ENCODE results near the gene ERI3.

Gene ERI3

DNA sequence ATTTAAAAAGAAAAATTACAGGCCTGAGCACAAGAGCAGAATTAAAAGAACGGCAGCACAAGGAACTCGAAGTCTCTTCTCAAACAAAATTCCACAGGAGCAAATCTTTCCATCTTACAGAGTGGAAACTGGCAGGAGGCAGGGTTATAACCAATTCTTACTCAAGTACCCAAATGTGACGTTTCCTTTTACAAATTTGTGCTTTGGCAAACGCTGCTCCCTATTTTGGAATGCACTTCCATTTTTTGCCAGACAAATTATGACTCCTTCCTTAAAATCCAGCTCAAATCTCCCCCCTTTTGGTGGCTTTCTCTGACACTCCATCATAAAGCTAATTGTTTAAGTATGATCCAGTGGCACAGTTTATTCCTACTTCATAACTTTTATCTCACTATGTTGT lies 7.8 kb downstream of the ERI3 start:
- no peak for DNase-seq (ENCODE audit: low spot score)

DNA sequence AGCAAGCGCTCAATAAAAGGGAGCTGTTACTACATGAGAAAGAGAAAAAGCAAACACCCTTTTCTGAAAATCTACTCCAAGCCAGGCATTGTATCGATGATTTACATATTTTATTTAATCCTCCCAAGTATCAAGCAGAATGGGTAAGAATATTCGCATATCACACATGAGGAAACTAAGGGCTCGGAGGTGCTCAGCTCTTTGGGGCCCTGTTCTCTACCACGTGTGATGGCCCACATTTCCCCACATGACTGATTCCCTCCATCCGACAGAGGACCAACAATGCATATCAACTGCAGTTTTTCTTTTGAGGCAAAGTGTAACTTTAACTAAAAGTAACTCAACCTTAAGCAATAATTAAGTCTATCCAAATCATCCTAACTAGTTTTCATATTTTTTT lies 8.2 kb downstream of the ERI3 start:
- no peak for DNase-seq (ENCODE audit: low spot score)
- TF ChIP-seq, protein P1, sequence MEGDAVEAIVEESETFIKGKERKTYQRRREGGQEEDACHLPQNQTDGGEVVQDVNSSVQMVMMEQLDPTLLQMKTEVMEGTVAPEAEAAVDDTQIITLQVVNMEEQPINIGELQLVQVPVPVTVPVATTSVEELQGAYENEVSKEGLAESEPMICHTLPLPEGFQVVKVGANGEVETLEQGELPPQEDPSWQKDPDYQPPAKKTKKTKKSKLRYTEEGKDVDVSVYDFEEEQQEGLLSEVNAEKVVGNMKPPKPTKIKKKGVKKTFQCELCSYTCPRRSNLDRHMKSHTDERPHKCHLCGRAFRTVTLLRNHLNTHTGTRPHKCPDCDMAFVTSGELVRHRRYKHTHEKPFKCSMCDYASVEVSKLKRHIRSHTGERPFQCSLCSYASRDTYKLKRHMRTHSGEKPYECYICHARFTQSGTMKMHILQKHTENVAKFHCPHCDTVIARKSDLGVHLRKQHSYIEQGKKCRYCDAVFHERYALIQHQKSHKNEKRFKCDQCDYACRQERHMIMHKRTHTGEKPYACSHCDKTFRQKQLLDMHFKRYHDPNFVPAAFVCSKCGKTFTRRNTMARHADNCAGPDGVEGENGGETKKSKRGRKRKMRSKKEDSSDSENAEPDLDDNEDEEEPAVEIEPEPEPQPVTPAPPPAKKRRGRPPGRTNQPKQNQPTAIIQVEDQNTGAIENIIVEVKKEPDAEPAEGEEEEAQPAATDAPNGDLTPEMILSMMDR (IDR thresholded peaks at IDR 0.05; ENCODE audit: extremely low read depth, missing control alignments), result no peak

More for the DNA sequence above, 7.8 kb downstream of the ERI3 start:
- TF ChIP-seq, protein P1 (IDR thresholded peaks at IDR 0.05; ENCODE audit: extremely low read depth, missing control alignments), result no peak

DNA sequence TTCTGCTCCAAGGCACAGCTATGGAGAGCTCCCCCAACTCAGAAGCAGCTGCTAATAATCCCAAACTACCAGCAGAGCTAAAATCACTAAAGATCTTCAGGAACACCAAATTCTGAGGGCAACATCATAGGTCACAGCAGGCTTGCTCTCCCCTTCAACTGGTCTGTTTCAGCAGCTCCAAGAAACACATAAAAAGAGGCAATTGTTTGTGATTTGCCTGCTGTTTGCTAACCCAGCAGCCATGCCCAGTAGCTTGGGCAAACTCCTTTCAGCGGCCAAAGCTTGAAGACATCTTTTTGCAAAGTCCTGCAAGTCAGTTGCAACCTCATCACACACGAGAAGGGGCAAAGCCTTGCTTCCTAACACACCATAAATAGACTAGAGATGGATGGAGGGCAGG lies 8.9 kb downstream of the ERI3 start:
- no peak for DNase-seq (ENCODE audit: low spot score)
- TF ChIP-seq, protein P1 (IDR thresholded peaks at IDR 0.05; ENCODE audit: extremely low read depth, missing control alignments), result no peak

DNA sequence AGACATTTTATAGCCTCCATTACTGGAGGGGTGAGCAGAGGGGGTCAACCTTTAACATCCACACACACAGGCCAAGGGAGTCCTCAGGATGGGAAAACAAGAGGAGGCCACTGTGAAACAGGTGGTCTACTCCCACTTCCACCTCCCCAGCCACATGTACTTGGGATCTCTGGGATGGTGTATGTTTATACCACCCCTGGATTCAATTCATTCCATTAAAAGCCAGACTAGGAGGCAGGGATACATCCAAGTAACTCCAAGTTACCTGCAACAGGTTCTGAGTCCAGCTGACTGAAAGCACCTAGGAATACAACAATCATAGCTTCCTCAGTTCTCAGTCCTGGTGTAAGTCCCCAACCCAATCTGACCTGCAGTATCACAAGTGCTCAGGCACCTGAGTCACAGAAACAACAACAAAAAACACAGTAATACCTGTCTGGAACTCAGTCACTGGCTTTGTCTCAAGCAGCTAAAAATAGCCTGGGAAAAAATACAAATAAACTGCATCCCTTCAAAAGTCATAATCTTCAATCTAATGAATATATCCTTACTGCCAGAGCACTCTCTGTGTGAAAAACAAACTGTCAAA lies 9.8 kb downstream of the ERI3 start:
- TF ChIP-seq, protein P1 (IDR thresholded peaks at IDR 0.05; ENCODE audit: extremely low read depth, missing control alignments), result no peak
- no peak for DNase-seq (ENCODE audit: low spot score)

DNA sequence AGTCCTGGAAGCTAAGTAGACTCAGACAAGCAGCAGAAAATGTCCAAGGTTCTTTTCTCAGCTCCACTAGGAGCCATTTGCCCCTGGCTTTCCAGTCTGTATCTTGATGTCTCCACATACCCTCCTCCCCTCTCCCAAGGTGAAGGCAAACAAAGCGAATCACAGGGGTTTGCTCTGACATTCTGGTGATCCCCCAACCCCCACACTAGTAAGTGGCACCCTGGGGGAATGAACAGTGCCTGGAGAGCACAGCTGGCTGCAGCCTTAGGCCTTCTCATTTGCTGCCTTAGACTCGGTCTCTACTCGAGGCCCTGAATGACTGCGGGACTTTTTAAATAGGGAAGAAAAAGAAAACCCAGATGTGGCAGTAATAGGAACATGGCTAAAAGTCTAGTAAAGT lies 15.3 kb downstream of the ERI3 start:
- DNase-seq (ENCODE audit: low spot score), result no peak
- TF ChIP-seq, protein P1 (IDR thresholded peaks at IDR 0.05; ENCODE audit: extremely low read depth, missing control alignments), result no peak

DNA sequence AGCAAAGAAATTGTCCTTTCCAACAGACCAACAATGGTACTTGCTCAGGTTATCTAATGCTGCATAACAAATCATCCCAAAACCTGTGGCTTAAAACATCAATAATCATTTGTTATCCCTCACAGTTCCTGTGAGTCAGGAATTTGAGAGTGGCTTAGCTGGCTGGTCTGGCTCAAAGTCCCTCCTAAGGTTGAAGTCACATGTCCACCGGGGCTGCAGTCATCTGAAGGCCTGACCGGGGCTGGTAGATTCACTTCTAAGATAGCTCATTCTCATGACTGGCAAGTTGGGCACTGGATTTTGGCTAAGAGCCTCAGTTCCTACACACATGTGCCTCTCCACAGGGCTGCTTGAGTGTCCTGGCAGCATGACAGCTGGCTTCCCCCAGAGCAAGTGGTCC lies 16.9 kb downstream of the ERI3 start:
- no peak for DNase-seq (ENCODE audit: low spot score)
- TF ChIP-seq, protein P1 (IDR thresholded peaks at IDR 0.05; ENCODE audit: extremely low read depth, missing control alignments), result no peak

DNA sequence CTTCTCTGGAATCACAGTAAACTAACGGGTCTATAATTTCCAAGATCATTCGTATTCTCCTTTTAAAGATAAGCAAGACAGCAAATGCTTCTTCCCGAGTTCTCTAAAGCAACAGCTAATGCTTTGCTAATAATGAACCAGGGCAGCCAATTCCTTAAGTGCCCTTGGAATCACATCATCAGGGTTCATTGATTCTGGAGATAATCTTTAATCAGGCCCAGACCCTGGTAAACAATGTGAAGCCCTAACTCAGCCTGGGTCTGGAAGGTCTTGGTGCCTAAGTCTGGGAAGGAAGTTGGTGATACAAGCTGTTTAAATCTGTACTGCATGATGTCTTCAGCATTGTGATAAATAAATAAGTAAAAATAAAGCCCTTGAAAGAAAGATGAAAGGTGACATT lies 18.4 kb downstream of the ERI3 start:
- no peak for DNase-seq (ENCODE audit: low spot score)
- TF ChIP-seq, protein P1 (IDR thresholded peaks at IDR 0.05; ENCODE audit: extremely low read depth, missing control alignments), result no peak
